Osteocyte (in vitro differentiated cells): ENCODE data around the gene SPANXB1. TPM values are rescaled to one million over a fixed set of nuclear protein-coding genes. Genes with fewer than 3 reads are reported as not detected.
"Not testable (repeated sequence)": the region's sequence is repeated elsewhere in the genome, so short reads cannot be mapped to it uniquely, and the experiment has no call there.

Experiments used
- DNase-seq: peaks from one replicate; pipeline ENCODE4 v3.0.0; 2021; ENCODE audit warnings: mixed read lengths; ENCODE audit not compliant: unreplicated experiment; ENCODE audit errors: extremely low spot score
- H3K27ac Mint-ChIP-seq: one replicate; pipeline ENCODE4 v1.8.0; 2021; ENCODE audit warnings: mild to moderate bottlenecking, mixed read lengths; ENCODE audit not compliant: unreplicated experiment
- H3K27me3 Mint-ChIP-seq: one replicate; pipeline ENCODE4 v1.8.0; 2021; ENCODE audit warnings: mixed read lengths; ENCODE audit not compliant: unreplicated experiment
- H3K36me3 Mint-ChIP-seq: one replicate; pipeline ENCODE4 v1.8.0; 2021; ENCODE audit warnings: mixed read lengths; ENCODE audit not compliant: unreplicated experiment
- H3K4me1 Mint-ChIP-seq: one replicate; pipeline ENCODE4 v1.8.0; 2021; ENCODE audit warnings: mixed read lengths; ENCODE audit not compliant: unreplicated experiment
- H3K4me3 Mint-ChIP-seq: one replicate; pipeline ENCODE4 v1.8.0; 2021; ENCODE audit warnings: mild to moderate bottlenecking, moderate library complexity, mixed read lengths; ENCODE audit not compliant: unreplicated experiment
- H3K9me3 Mint-ChIP-seq: one replicate; pipeline ENCODE4 v1.8.0; 2021; ENCODE audit warnings: mixed read lengths; ENCODE audit not compliant: unreplicated experiment
- CTCF ChIP-seq: fragments of 200-600 bp; sonication (generic); IDR thresholded peaks from 2 replicates; pipeline ENCODE4 v1.5.0; 2021; ENCODE audit warnings: antibody characterized with exemption, mild to moderate bottlenecking, moderate library complexity
- long read RNA-seq: library from polyadenylated mRNA; unstranded; transcript quantifications from one replicate; pipeline ENCODE4 v2.0.0, GENCODE V29; 2021
- total RNA-seq: library from RNA; stranded (reverse); gene quantifications from 2 replicates; pipeline ENCODE4 v1.2.1, GENCODE V29; 2021

SPANXB1 gene, protein sequence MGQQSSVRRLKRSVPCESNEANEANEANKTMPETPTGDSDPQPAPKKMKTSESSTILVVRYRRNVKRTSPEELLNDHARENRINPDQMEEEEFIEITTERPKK
- not detected in 2 replicates for total RNA-seq
- long read RNA-seq = 0 reads

DNA sequence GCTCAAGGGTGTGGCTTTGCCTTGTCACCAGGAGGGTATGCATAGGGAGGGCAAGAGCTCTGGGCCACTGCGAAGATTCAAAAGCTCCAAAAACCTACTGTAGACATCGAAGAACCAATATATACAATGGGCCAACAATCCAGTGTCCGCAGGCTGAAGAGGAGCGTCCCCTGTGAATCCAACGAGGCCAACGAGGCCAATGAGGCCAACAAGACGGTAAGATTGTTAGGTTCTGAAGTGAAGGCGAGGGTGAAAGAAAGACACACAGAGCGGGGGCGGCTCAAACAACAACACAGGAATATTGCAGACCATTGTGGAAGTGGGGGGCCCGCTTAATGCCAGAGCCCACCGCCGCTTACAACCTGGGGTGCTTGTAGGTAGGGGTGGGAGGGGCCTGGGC lies at the start of gene SPANXB1:
SPANXB1 (plus strand) TSS at position 27 of the 400 bp plus-strand sequence; CDS start at position 127, 100 bp downstream.
- not testable (repeated sequence) for H3K27me3 Mint-ChIP-seq, H3K4me3 Mint-ChIP-seq, H3K36me3 Mint-ChIP-seq, H3K4me1 Mint-ChIP-seq, H3K27ac Mint-ChIP-seq
- DNase-seq = peak; percentile 84
- peaks cover 14% of the 10 kb centered on the region for H3K9me3 Mint-ChIP-seq

GRCh38 chrX:140967036-140967435 lies 35.4 kb upstream of the SPANXB1 start:
- Mint-ChIP-seq H3K4me1 (no peaks in the 10 kb centered on the region), H3K36me3 (no peaks in the 10 kb centered on the region), H3K27ac (no peak overlapping the region), H3K27me3 (no peaks in the 10 kb centered on the region), H3K4me3 (no peak overlapping the region), H3K9me3 (peaks cover 20% of the 10 kb centered on the region)
- DNase-seq = no peak
- no peak for TF ChIP-seq CTCF

- Mint-ChIP-seq H3K4me3 (no peak overlapping the region), H3K27ac (no peak overlapping the region), H3K27me3 (no peaks in the 10 kb centered on the region), H3K36me3 (no peaks in the 10 kb centered on the region), H3K9me3 (peaks cover 15% of the 10 kb centered on the region), H3K4me1 (no peaks in the 10 kb centered on the region)
- TF ChIP-seq CTCF = no peak
- DNase-seq = no peak
Observed at GRCh38 chrX:140971099-140971795, 31.1 kb upstream of the SPANXB1 start.

GRCh38 chrX:140975472-140975871 lies 26.9 kb upstream of the SPANXB1 start:
- DNase-seq = no peak
- Mint-ChIP-seq H3K4me1 (no peaks in the 10 kb centered on the region), H3K36me3 (no peaks in the 10 kb centered on the region), H3K27ac (no peak overlapping the region), H3K27me3 (no peaks in the 10 kb centered on the region), H3K9me3 (peaks cover 10% of the 10 kb centered on the region), H3K4me3 (no peak overlapping the region)
- TF ChIP-seq CTCF = no peak

DNA sequence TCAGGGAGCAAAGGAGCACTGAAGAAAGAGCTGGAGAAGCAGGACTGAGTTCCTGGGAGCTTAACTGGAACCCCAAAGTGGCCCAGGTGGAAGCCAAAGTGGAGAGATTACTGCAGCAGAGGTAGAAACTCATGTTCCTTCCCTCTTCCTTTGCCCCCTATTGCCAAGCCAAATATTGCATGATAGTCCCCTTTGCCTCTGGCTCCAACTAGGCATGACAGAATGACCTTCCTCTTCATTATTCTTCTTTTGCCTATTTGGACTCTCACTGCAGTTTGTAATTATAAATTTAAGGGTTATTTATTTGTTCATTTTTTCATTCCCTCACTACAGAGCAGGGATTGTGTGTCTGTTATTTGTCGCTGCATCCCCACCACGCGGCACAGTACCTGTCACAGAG lies 22.1 kb upstream of the SPANXB1 start:
- Mint-ChIP-seq H3K4me3 (no peak overlapping the region), H3K4me1 (no peaks in the 10 kb centered on the region), H3K27me3 (no peaks in the 10 kb centered on the region), H3K27ac (no peak overlapping the region), H3K36me3 (no peaks in the 10 kb centered on the region), H3K9me3 (peaks cover 6% of the 10 kb centered on the region)
- no peak for DNase-seq
- TF ChIP-seq CTCF = no peak
